Nephron (organoid): Measurements from ENCODE around the gene CARD19.

ENCODE experiments used
- H3K27ac Mint-ChIP-seq, 3 experiments: 2 replicates each; pipeline ENCODE4 v1.8.0; 2020; ENCODE audit warnings: mixed read lengths in 3 of 3, mild to moderate bottlenecking in 2 of 3, moderate library complexity in 1 of 3
- H3K27me3 Mint-ChIP-seq: 2 replicates; pipeline ENCODE4 v1.8.0; 2021; ENCODE audit warnings: low read depth, mild to moderate bottlenecking, moderate library complexity, mixed read lengths
- H3K36me3 Mint-ChIP-seq: 2 replicates; pipeline ENCODE4 v1.8.0; 2020; ENCODE audit warnings: low read depth, mixed read lengths
- H3K4me1 Mint-ChIP-seq: 2 replicates; pipeline ENCODE4 v1.8.0; 2020; ENCODE audit warnings: mixed read lengths
- H3K4me3 Mint-ChIP-seq, 3 experiments: 2 replicates each; pipeline ENCODE4 v1.8.0; 2020; ENCODE audit warnings: mild to moderate bottlenecking in 3 of 3, mixed read lengths in 3 of 3, moderate library complexity in 2 of 3
- H3K9me3 Mint-ChIP-seq: 2 replicates; pipeline ENCODE4 v1.8.0; 2020; ENCODE audit warnings: mixed read lengths
- TF ChIP-seq, protein P1 (sequence below), 3 experiments: fragments of 200-600 bp; sonication (generic); IDR thresholded peaks; one replicate each; pipeline ENCODE4 v1.5.0; 2021; ENCODE audit warnings: antibody characterized with exemption in 3 of 3; ENCODE audit not compliant: unreplicated experiment in 3 of 3

CARD19 gene, protein sequence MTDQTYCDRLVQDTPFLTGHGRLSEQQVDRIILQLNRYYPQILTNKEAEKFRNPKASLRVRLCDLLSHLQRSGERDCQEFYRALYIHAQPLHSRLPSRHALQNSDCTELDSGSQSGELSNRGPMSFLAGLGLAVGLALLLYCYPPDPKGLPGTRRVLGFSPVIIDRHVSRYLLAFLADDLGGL

DNA sequence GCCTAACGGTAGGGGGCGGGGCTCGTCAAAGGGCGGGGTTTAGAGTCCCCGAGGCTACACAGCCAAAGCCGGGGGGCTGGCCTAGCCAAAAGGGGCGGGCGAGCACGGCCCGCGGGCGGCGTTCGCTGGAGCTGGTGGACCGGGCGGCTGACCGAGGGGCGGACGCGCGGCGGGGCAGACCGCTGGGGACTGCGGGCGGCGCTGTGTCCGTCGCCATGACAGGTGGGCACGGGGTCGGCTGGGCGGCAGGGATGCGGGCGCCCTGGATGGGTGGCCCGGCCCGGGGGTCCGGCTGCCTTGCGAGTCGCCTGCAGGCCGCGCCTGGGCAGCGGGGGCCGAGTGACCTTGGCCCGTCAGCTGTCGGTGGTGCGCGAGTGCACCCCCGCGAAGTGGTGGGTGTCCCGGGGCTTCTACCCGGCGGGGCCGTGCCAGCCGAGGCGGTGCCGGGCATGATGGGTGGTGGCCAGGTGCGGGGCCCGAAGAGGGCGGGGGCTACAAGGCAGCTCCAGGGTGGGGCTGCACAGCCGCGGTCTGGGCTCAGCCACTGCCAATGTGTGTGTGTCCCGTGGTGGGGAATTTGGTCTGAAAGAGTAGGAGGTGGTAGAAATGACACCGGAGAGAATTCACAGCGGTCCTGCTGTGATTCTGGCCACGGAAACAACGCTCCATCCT, at the start of gene CARD19:
TSS of gene CARD19 (plus strand) at position 87 of the 672 bp plus-strand sequence. CDS start at position 216, 129 bp downstream.
- H3K36me3 Mint-ChIP-seq, result peaks cover 5% of the 10 kb centered on the region
- TF ChIP-seq, protein P1, sequence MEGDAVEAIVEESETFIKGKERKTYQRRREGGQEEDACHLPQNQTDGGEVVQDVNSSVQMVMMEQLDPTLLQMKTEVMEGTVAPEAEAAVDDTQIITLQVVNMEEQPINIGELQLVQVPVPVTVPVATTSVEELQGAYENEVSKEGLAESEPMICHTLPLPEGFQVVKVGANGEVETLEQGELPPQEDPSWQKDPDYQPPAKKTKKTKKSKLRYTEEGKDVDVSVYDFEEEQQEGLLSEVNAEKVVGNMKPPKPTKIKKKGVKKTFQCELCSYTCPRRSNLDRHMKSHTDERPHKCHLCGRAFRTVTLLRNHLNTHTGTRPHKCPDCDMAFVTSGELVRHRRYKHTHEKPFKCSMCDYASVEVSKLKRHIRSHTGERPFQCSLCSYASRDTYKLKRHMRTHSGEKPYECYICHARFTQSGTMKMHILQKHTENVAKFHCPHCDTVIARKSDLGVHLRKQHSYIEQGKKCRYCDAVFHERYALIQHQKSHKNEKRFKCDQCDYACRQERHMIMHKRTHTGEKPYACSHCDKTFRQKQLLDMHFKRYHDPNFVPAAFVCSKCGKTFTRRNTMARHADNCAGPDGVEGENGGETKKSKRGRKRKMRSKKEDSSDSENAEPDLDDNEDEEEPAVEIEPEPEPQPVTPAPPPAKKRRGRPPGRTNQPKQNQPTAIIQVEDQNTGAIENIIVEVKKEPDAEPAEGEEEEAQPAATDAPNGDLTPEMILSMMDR (IDR thresholded peaks at IDR 0.05; ENCODE audit: unreplicated experiment in 3 of 3), result peak in 1 of 3 experiments; percentile 9
- H3K27me3 Mint-ChIP-seq, result no peaks in the 10 kb centered on the region
- peak within 1 kb of the TSS; percentile 92 to 95 (median 94) for H3K4me3 Mint-ChIP-seq
- H3K9me3 Mint-ChIP-seq, result peaks cover 5% of the 10 kb centered on the region
- H3K27ac Mint-ChIP-seq, result peak within 1 kb of the TSS; percentile 80 to 97 (median 92)
- peaks cover 48% of the 10 kb centered on the region for H3K4me1 Mint-ChIP-seq

DNA sequence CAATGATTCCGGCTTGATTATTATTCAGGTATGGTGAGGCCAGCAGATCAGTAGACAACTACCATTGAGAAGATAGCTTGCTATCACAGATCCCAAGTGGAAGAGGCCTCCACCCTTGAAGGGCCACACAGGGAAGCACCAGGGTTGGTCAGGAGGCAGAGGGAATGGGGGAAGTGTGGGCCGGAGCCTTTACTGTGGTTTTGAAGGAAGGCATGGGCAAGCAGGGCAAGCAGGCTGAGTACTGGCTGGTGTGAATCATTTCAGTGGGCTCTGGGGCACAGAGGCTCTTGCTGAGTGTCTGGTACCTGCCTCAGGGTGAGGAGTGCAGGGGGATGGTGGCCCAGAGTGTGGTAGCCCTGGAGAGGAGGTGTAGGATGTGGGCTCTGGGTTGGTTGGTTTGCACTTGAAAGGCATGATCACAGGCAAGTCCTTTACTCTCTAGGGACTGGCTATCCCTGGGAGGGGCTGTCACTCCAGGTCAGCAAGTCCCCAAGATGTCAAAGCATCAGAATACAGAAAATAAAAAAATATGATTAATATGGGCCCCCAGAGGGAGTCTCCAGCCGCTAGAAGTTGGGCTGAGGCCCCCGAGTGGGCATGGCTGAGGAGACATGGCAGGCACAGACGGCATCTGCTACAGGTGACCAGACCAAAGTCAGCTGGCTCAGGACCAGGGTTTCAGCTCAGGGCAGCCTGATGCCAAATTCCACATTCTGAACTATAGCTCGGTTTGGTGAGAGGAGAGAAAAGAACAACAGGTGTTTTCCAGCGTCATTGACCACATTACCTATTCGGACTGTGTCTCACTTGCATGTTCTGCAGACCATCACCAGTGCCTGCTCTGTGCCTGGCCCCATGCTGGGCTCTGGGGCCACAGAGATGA, 47.2 kb upstream of the CARD19 start:
- Mint-ChIP-seq H3K4me1 (peaks cover 14% of the 10 kb centered on the region), H3K4me3 (no peak overlapping the region), H3K27me3 (peaks cover under 1% of the 10 kb centered on the region), H3K27ac (peak overlapping the region; percentile 21 to 58 (median 21)), H3K36me3 (no peaks in the 10 kb centered on the region), H3K9me3 (peaks cover 8% of the 10 kb centered on the region)
- TF ChIP-seq, protein P1 (IDR thresholded peaks at IDR 0.05; ENCODE audit: unreplicated experiment in 3 of 3), result no peak

DNA sequence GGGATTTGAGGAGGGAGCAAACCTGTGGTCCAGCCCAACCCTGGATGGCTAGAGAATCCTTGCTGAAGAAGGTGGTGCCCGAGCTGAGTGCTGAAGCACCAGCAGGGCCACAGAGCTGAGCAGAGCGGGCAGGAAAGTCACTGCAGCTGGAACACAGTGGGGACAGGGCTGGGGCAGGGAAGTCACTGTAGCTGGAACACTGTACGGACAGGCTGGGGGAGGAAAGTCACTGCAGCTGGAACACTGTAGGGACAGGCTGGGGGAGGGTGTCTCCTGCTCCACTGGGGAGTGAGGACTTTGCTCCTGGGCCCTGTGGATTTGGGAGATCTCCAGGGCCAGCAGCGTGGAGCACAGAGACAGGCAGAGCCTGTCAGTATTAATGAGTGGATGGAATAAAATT, 46.5 kb upstream of the CARD19 start:
- H3K27me3 Mint-ChIP-seq, result peaks cover 3% of the 10 kb centered on the region
- TF ChIP-seq, protein P1 (IDR thresholded peaks at IDR 0.05; ENCODE audit: unreplicated experiment in 3 of 3), result no peak
- peaks cover 8% of the 10 kb centered on the region for H3K9me3 Mint-ChIP-seq
- H3K27ac Mint-ChIP-seq, result peak overlapping the region in 2 of 3 experiments; percentile 21 to 58
- no peak overlapping the region for H3K4me3 Mint-ChIP-seq
- H3K4me1 Mint-ChIP-seq, result peaks cover 15% of the 10 kb centered on the region
- no peaks in the 10 kb centered on the region for H3K36me3 Mint-ChIP-seq

DNA sequence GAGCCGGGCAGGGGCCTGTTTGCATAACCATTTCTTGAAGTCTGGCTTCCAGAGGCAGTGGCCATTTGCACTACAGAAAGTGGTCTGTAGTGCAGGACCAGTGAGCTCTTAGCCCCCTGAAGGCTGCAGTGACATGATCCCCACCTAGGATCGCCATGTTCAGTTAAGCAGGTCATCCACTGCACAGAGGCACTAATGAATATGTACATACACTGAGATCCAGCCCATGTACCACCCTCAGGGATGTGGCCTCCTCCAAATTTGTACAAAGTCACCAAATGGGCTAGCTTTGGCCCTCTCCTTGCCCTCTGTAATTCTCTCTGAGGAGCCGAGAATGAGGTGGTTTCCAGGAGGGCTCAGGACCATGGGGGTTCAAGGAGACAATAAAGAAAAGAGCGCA, 45.8 kb upstream of the CARD19 start:
- TF ChIP-seq, protein P1 (IDR thresholded peaks at IDR 0.05; ENCODE audit: unreplicated experiment in 3 of 3), result no peak
- H3K4me1 Mint-ChIP-seq, result peaks cover 15% of the 10 kb centered on the region
- no peak overlapping the region for H3K4me3 Mint-ChIP-seq
- H3K27me3 Mint-ChIP-seq, result peaks cover 3% of the 10 kb centered on the region
- peaks cover 5% of the 10 kb centered on the region for H3K9me3 Mint-ChIP-seq
- no peaks in the 10 kb centered on the region for H3K36me3 Mint-ChIP-seq
- no peak overlapping the region for H3K27ac Mint-ChIP-seq

DNA sequence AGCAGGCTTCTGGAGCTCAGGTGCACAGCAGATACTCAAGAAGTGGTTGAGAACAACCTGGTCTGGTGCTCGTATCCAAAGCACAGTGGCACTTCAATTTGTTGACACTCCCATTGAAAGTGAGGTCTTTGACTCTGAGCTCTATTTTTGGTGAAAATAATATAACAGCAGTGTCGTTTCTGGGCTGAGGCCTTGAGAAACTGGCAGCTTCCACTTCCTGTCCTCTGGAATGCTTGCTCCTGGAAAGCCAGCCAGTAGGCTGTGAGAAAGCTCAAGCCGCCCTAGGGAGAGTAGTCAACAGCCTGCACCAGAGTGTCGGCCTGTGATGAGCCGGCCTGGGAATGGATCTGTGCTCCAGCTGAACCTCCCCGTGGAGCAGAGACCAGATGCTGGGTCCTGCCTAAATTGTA, 44.3 kb upstream of the CARD19 start:
- Mint-ChIP-seq H3K36me3 (no peaks in the 10 kb centered on the region), H3K9me3 (no peaks in the 10 kb centered on the region), H3K27me3 (peaks cover 3% of the 10 kb centered on the region), H3K27ac (peak overlapping the region; percentile 64 to 94 (median 93)), H3K4me1 (peaks cover 15% of the 10 kb centered on the region), H3K4me3 (no peak overlapping the region)
- TF ChIP-seq, protein P1 (IDR thresholded peaks at IDR 0.05; ENCODE audit: unreplicated experiment in 3 of 3), result no peak
